ENCODE measurements around the gene STK32B.

- no peak for TF ChIP-seq CTCF (IDR thresholded peaks at IDR 0.05)
- no peak for TF ChIP-seq POLR2A (IDR thresholded peaks at IDR 0.05)
- no peak for TF ChIP-seq EP300 (IDR thresholded peaks at IDR 0.05)
Observed at GRCh38 chr4:5100986-5101385, 49.7 kb downstream of the STK32B start.
